Cardiac fibroblast (primary cell): ENCODE data around the gene PBRM1.

Source experiments
- DNase-seq, 2 donors: peaks; one replicate each; pipeline versions ENCODE4 v3.0.0 to v3.0.0-alpha.2; 2010; ENCODE audit warnings: low read depth in 2 of 2
- H3K4me3 ChIP-seq, 2 donors: replicated peaks in 1 of 2; 1 replicate in 1 of 2; 2 replicates in 1 of 2; pipeline ENCODE4 v1.5.1; 2011; ENCODE audit warnings: low read depth in 2 of 2, low read length in 2 of 2, mild to moderate bottlenecking in 2 of 2, moderate library complexity in 1 of 2
- CTCF ChIP-seq: IDR thresholded peaks from one replicate; pipeline ENCODE4 v1.5.1; 2011; ENCODE audit warnings: low read depth, mild to moderate bottlenecking, low read length, inconsistent platforms

PBRM1 gene

GRCh38 chr3:52703341-52703740 is 17.6 kb upstream of the PBRM1 start:
- no peak for TF ChIP-seq CTCF
- DNase-seq, result no peak
- H3K4me3 ChIP-seq, result no peak overlapping the region

- DNase-seq, result no peak
- H3K4me3 ChIP-seq, result no peak overlapping the region
- no peak for TF ChIP-seq CTCF
Measured at GRCh38 chr3:52697632-52697965, 11.9 kb upstream of the PBRM1 start.

GRCh38 chr3:52696830-52697631 is 11.3 kb upstream of the PBRM1 start:
- TF ChIP-seq CTCF, result no peak
- no peak overlapping the region for H3K4me3 ChIP-seq
- no peak for DNase-seq

- no peak for DNase-seq
- H3K4me3 ChIP-seq, result no peak overlapping the region
- TF ChIP-seq CTCF, result no peak
Measured at GRCh38 chr3:52695798-52696671, 10.3 kb upstream of the PBRM1 start.

GRCh38 chr3:52694528-52695189 is 8.9 kb upstream of the PBRM1 start:
- TF ChIP-seq CTCF, result no peak
- no peak overlapping the region for H3K4me3 ChIP-seq

GRCh38 chr3:52693071-52693470 is 7.4 kb upstream of the PBRM1 start:
- TF ChIP-seq CTCF, result no peak
- no peak for DNase-seq
- H3K4me3 ChIP-seq, result no peak overlapping the region

More at GRCh38 chr3:52694528-52695189, 8.9 kb upstream of the PBRM1 start:
- no peak for DNase-seq
